GM19455 (cell line): ENCODE data around the gene YJU2.
"Not testable (repeated sequence)": the region's sequence is repeated elsewhere in the genome, so short reads cannot be mapped to it uniquely, and the experiment has no call there.

Experiments used
- ATAC-seq: cut with Tn5 transposase; IDR thresholded peaks from one replicate; pipeline ENCODE4 v1.9.1; 2021; ENCODE audit not compliant: unreplicated experiment

The YJU2 gene

GRCh38 chr19:4267101-4267900 is 20.4 kb downstream of the YJU2 start:
- no peak for ATAC-seq

- ATAC-seq, result no peak
Observed at GRCh38 chr19:4267901-4268815, 21.3 kb downstream of the YJU2 start.

- no peak for ATAC-seq
Observed at GRCh38 chr19:4268816-4269430, 22.0 kb downstream of the YJU2 start.

GRCh38 chr19:4272894-4273293 is 26.0 kb downstream of the YJU2 start:
- ATAC-seq, result no peak

GRCh38 chr19:4274321-4274686 is 27.4 kb downstream of the YJU2 start:
- not testable (repeated sequence) for ATAC-seq

GRCh38 chr19:4277191-4277696 is 30.4 kb downstream of the YJU2 start:
- ATAC-seq, result no peak

GRCh38 chr19:4278010-4278409 is 31.1 kb downstream of the YJU2 start:
- ATAC-seq, result no peak

- no peak for ATAC-seq
Observed at GRCh38 chr19:4278419-4279266, 31.8 kb downstream of the YJU2 start, which contains the start of gene SHD. TSS of gene SHD (plus strand) at chr19:4279266. CDS start at chr19:4280064, 798 bp downstream.

- ATAC-seq, result no peak
Observed at GRCh38 chr19:4279267-4279529, 32.3 kb downstream of the YJU2 start.

GRCh38 chr19:4279530-4280422 is 32.9 kb downstream of the YJU2 start:
- ATAC-seq, result no peak

GRCh38 chr19:4284176-4284958 is 37.5 kb downstream of the YJU2 start:
- no peak for ATAC-seq

- no peak for ATAC-seq
Observed at GRCh38 chr19:4284974-4285373, 38.1 kb downstream of the YJU2 start.

- ATAC-seq, result not testable (repeated sequence)
Observed at GRCh38 chr19:4286141-4286540, 39.3 kb downstream of the YJU2 start.

- no peak for ATAC-seq
Observed at GRCh38 chr19:4288091-4288777, 41.4 kb downstream of the YJU2 start.

- ATAC-seq, result no peak
Observed at GRCh38 chr19:4291184-4291732, 44.4 kb downstream of the YJU2 start.

- ATAC-seq, result no peak
Observed at GRCh38 chr19:4292515-4292914, 45.6 kb downstream of the YJU2 start.

- no peak for ATAC-seq
Observed at GRCh38 chr19:4294389-4294788, 47.5 kb downstream of the YJU2 start.
